Neural cell (in vitro differentiated cells): ENCODE data around the gene SH3BGRL2. TPM values are rescaled to one million over a fixed set of nuclear protein-coding genes. Genes with fewer than 3 reads are reported as not detected.

Source experiments
- H2AFZ ChIP-seq: fragments of 200-600, 300-800 bp; sonication (generic), shearing (Covaris generic); 2 replicates; pipeline ENCODE4 v1.6.0; 2014; ENCODE audit warnings: low read depth, mild to moderate bottlenecking, antibody characterized with exemption, low read length, moderate library complexity
- H3F3A ChIP-seq: fragments of 200-600 bp; shearing (Covaris generic); 2 replicates; pipeline ENCODE4 v1.6.1; 2016; ENCODE audit warnings: mild to moderate bottlenecking, moderate library complexity, mixed read lengths, antibody characterized with exemption, low read length; ENCODE audit not compliant: insufficient read depth, poor library complexity, severe bottlenecking
- H3K27ac ChIP-seq: fragments of 200-600, 300-800 bp; sonication (generic), shearing (Covaris generic); 2 replicates; pipeline ENCODE4 v1.5.1; 2014; ENCODE audit warnings: mild to moderate bottlenecking, low read length, moderate library complexity
- H3K27me3 ChIP-seq: fragments of 300-800, 200-600 bp; sonication (generic), shearing (Covaris generic); 2 replicates; pipeline ENCODE4 v1.6.0; 2014; ENCODE audit warnings: mild to moderate bottlenecking, low read depth, low read length, moderate library complexity; ENCODE audit not compliant: insufficient read depth
- H3K36me3 ChIP-seq: fragments of 300-800, 200-600 bp; sonication (generic), shearing (Covaris generic); 2 replicates; pipeline ENCODE4 v1.5.1; 2014; ENCODE audit warnings: mild to moderate bottlenecking, antibody characterized with exemption, low read length, moderate library complexity; ENCODE audit not compliant: insufficient read depth
- H3K4me2 ChIP-seq: fragments of 300-800, 200-600 bp; sonication (generic), shearing (Covaris generic); 2 replicates; pipeline ENCODE4 v1.6.0; 2014; ENCODE audit warnings: mild to moderate bottlenecking, low read length
- H3K4me3 ChIP-seq: fragments of 300-800, 200-600 bp; sonication (generic), shearing (Covaris generic); 2 replicates; pipeline ENCODE4 v1.5.1; 2014; ENCODE audit warnings: mild to moderate bottlenecking, low read length, moderate library complexity
- H3K79me2 ChIP-seq: fragments of 200-600 bp; shearing (Covaris generic); replicated peaks from 2 replicates; pipeline ENCODE4 v1.6.0; 2014; ENCODE audit warnings: mild to moderate bottlenecking, low read length, moderate library complexity; ENCODE audit not compliant: insufficient read depth
- H3K9ac ChIP-seq: fragments of 300-800, 200-600 bp; sonication (generic), shearing (Covaris generic); 2 replicates; pipeline ENCODE4 v1.6.1; 2016; ENCODE audit warnings: mild to moderate bottlenecking, low read length, mixed read lengths
- H3K9me2 ChIP-seq: fragments of 200-600 bp; shearing (Covaris generic); 2 replicates; pipeline ENCODE4 v1.6.1; 2016; ENCODE audit warnings: mild to moderate bottlenecking, low read length, mixed read lengths; ENCODE audit not compliant: insufficient read depth
- H3K9me3 ChIP-seq: fragments of 200-600, 300-800 bp; sonication (generic), shearing (Covaris generic); 2 replicates; pipeline ENCODE4 v1.6.1; 2016; ENCODE audit warnings: mild to moderate bottlenecking, mixed run types, low read length, moderate library complexity, mixed read lengths
- H4K20me1 ChIP-seq: fragments of 200-600 bp; shearing (Covaris generic); 2 replicates; pipeline ENCODE4 v1.6.1; 2016; ENCODE audit warnings: mild to moderate bottlenecking, mixed run types; ENCODE audit not compliant: insufficient read depth
- EP300 ChIP-seq: fragments of 450-650 bp; conservative IDR thresholded peaks from 2 replicates; pipeline ENCODE4 v1.6.1; 2014; ENCODE audit warnings: antibody characterized with exemption, mild to moderate bottlenecking, moderate library complexity; ENCODE audit not compliant: poor library complexity, severe bottlenecking
- EZH2 ChIP-seq: fragments of 200-600, 300-800 bp; shearing (Covaris generic), sonication (generic); IDR thresholded peaks from 2 replicates; pipeline ENCODE4 v1.6.1; 2014; ENCODE audit warnings: antibody characterized with exemption, low read length, borderline replicate concordance, mild to moderate bottlenecking; ENCODE audit not compliant: insufficient read depth, poor library complexity, severe bottlenecking
- MXI1 ChIP-seq: fragments of 450-650 bp; conservative IDR thresholded peaks from 2 replicates; pipeline ENCODE4 v1.6.1; 2014; ENCODE audit warnings: antibody characterized with exemption, mild to moderate bottlenecking; ENCODE audit not compliant: poor library complexity, severe bottlenecking
- POLR2AphosphoS5 ChIP-seq: IDR thresholded peaks from 2 replicates; pipeline ENCODE4 v1.6.1; 2012
- RAD21 ChIP-seq: fragments of 450-650 bp; conservative IDR thresholded peaks from 2 replicates; pipeline ENCODE4 v1.6.1; 2014; ENCODE audit warnings: antibody characterized with exemption, mild to moderate bottlenecking, moderate library complexity
- SMC3 ChIP-seq: fragments of 450-650 bp; conservative IDR thresholded peaks from 2 replicates; pipeline ENCODE4 v1.6.1; 2014; ENCODE audit warnings: antibody characterized with exemption, mild to moderate bottlenecking, moderate library complexity; ENCODE audit not compliant: poor library complexity
- TAF1 ChIP-seq: IDR thresholded peaks from 2 replicates; pipeline ENCODE4 v1.6.1; 2012; ENCODE audit warnings: low read depth
- polyA plus RNA-seq: library from polyadenylated mRNA; depleted of rRNA; stranded (reverse); fragments of >200 nt; gene quantifications from 2 replicates; pipeline ENCODE4 v1.2.3, GENCODE V29; 2014
- TF ChIP-seq, protein P1 (sequence below): fragments of 450-650 bp; IDR thresholded peaks from 2 replicates; pipeline ENCODE4 v1.5.1; 2014; ENCODE audit warnings: antibody characterized with exemption, mild to moderate bottlenecking, moderate library complexity; ENCODE audit not compliant: poor library complexity, severe bottlenecking
- TF ChIP-seq, protein P2 (sequence below): IDR thresholded peaks from 2 replicates; pipeline ENCODE4 v1.6.1; 2012; ENCODE audit warnings: borderline replicate concordance

The SH3BGRL2 gene
- polyA plus RNA-seq, 1 donor from 2014 or later: 25.3 TPM

DNA sequence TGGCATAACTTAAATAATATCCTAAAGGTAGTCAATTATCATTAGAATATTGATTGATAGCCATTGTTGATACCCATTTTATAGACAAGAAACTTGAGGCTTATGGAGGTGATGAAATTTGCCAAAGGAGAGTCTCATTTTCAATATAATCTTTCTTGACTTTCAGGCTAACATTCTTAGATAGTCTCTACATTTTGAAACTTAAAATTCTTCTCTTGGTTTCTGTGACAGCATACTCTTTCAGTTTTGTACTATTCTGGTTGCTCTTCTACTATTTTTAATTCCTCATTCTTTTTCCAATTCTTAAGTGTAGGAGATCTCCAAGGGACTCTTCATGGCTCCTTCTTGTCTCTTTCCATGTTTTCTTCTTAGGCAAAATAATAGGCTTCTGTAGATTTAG is 3.7 kb upstream of the SH3BGRL2 start:
- H3K79me2 ChIP-seq: peaks cover 19% of the 10 kb centered on the region
- TF ChIP-seq RAD21: no peak
- no peak overlapping the region for H3K27ac ChIP-seq

DNA sequence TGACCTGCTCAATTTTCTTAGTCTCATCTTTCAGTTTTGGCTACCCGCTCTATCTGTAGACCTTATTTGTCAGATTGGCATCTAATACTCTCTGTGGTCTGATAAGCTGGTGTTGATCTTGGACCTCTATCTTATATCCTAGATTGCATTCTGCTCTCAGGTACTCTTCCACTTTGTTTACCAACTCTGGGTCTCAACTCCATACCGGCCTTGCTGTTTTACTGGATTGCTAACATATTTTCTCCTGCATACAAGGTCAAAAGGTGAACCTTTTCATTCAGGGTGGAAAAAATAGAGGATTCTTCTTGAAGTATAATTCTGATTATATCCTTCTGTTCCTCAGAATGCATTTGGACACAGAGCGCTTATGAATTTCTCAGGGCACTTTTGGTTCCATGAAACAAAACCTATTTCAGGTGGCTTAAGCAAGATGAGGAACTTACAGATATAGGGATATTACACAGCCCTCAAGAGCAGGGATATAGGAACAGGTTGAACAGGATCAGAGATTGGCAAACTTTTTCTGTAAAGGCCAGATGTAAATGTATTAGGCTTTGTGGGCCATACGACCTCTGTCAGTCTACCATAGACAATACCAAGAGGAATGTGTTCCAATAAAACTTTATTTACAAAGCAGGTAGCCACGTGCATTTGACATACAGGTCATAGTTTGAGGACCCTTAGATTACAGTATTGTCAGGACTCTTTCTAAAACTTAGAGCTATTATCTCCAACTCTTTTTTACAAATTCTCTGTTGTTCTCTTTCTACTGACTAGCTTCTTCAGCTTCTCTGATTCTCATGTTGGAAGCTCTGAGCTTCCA is 2.5 kb upstream of the SH3BGRL2 start:
- Histone ChIP-seq H2AFZ (no peak overlapping the region), H3K9ac (no peak overlapping the region), H3K9me3 (no peaks in the 10 kb centered on the region), H3K9me2 (no peaks in the 10 kb centered on the region), H3K27ac (no peak overlapping the region), H3K79me2 (peaks cover 31% of the 10 kb centered on the region), H3K4me2 (no peak overlapping the region), H3K27me3 (no peaks in the 10 kb centered on the region), H4K20me1 (no peaks in the 10 kb centered on the region), H3K4me3 (peak overlapping the region; percentile 82), H3F3A (no peaks in the 10 kb centered on the region), H3K36me3 (no peaks in the 10 kb centered on the region)
- no peak for TF ChIP-seq POLR2AphosphoS5
- no peak for TF ChIP-seq EZH2
- TF ChIP-seq MXI1: no peak
- TF ChIP-seq, protein P1, sequence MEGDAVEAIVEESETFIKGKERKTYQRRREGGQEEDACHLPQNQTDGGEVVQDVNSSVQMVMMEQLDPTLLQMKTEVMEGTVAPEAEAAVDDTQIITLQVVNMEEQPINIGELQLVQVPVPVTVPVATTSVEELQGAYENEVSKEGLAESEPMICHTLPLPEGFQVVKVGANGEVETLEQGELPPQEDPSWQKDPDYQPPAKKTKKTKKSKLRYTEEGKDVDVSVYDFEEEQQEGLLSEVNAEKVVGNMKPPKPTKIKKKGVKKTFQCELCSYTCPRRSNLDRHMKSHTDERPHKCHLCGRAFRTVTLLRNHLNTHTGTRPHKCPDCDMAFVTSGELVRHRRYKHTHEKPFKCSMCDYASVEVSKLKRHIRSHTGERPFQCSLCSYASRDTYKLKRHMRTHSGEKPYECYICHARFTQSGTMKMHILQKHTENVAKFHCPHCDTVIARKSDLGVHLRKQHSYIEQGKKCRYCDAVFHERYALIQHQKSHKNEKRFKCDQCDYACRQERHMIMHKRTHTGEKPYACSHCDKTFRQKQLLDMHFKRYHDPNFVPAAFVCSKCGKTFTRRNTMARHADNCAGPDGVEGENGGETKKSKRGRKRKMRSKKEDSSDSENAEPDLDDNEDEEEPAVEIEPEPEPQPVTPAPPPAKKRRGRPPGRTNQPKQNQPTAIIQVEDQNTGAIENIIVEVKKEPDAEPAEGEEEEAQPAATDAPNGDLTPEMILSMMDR: no peak
- no peak for TF ChIP-seq SMC3
- TF ChIP-seq, protein P2, sequence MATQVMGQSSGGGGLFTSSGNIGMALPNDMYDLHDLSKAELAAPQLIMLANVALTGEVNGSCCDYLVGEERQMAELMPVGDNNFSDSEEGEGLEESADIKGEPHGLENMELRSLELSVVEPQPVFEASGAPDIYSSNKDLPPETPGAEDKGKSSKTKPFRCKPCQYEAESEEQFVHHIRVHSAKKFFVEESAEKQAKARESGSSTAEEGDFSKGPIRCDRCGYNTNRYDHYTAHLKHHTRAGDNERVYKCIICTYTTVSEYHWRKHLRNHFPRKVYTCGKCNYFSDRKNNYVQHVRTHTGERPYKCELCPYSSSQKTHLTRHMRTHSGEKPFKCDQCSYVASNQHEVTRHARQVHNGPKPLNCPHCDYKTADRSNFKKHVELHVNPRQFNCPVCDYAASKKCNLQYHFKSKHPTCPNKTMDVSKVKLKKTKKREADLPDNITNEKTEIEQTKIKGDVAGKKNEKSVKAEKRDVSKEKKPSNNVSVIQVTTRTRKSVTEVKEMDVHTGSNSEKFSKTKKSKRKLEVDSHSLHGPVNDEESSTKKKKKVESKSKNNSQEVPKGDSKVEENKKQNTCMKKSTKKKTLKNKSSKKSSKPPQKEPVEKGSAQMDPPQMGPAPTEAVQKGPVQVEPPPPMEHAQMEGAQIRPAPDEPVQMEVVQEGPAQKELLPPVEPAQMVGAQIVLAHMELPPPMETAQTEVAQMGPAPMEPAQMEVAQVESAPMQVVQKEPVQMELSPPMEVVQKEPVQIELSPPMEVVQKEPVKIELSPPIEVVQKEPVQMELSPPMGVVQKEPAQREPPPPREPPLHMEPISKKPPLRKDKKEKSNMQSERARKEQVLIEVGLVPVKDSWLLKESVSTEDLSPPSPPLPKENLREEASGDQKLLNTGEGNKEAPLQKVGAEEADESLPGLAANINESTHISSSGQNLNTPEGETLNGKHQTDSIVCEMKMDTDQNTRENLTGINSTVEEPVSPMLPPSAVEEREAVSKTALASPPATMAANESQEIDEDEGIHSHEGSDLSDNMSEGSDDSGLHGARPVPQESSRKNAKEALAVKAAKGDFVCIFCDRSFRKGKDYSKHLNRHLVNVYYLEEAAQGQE: no peak
- TF ChIP-seq EP300: no peak
- TF ChIP-seq RAD21: no peak
- TF ChIP-seq TAF1: no peak

More for the DNA sequence above, 3.7 kb upstream of the SH3BGRL2 start:
- Histone ChIP-seq H3K36me3 (no peaks in the 10 kb centered on the region), H3K4me3 (no peak overlapping the region), H3F3A (no peaks in the 10 kb centered on the region), H4K20me1 (no peaks in the 10 kb centered on the region), H3K9me3 (no peaks in the 10 kb centered on the region), H2AFZ (no peak overlapping the region), H3K27me3 (no peaks in the 10 kb centered on the region), H3K9ac (no peak overlapping the region), H3K4me2 (no peak overlapping the region), H3K9me2 (no peaks in the 10 kb centered on the region)
